H1 (cell line): Measurements from ENCODE around the gene KRT1. TPM values are rescaled to one million over a fixed set of nuclear protein-coding genes. Genes with fewer than 3 reads are reported as not detected.

Experiments used
- CTCF ChIA-PET: fragments of 300-600 bp; sonication (Branson Sonifier 250); formaldehyde crosslinking; loops from one replicate; lab custom pipeline; 2021; ENCODE audit not compliant: partially characterized antibody; lab: Charles Lee
- POLR2A ChIA-PET: fragments of 300-600 bp; sonication (Branson Sonifier 250); formaldehyde crosslinking; loops from one replicate; lab custom pipeline; 2021; ENCODE audit warnings: inconsistent platforms; ENCODE audit not compliant: partially characterized antibody; lab: Charles Lee
- DNase-seq, 2 experiments: peaks; one replicate each; pipeline versions ENCODE4 v3.0.0 to v3.0.0-alpha.2; 2010 to 2022; ENCODE audit warnings: low spot score in 2 of 2, low read depth in 1 of 2, mixed read lengths in 1 of 2
- FAIRE-seq: peaks from 2 replicates; lab custom pipeline; 2011; peaks lifted over from hg19 to GRCh38; lab: Jason Lieb, UNC
- H2AFZ ChIP-seq: 2 replicates; pipeline ENCODE4 v1.8.1; 2012; ENCODE audit warnings: low read length, inconsistent platforms
- H2AK5ac ChIP-seq: 2 replicates; pipeline ENCODE4 v1.6.1; 2013; ENCODE audit warnings: low read depth, low read length
- H2BK120ac ChIP-seq: replicated peaks from 2 replicates; pipeline ENCODE3; 2013; ENCODE audit warnings: low read depth, low read length, inconsistent platforms
- H2BK12ac ChIP-seq: 2 replicates; pipeline ENCODE4 v1.6.1; 2013; ENCODE audit warnings: low read depth, low read length
- H2BK15ac ChIP-seq: 2 replicates; pipeline ENCODE4 v1.6.1; 2013; ENCODE audit warnings: low read length
- H2BK20ac ChIP-seq: 2 replicates; pipeline ENCODE4 v1.6.1; 2013; ENCODE audit warnings: low read length
- H2BK5ac ChIP-seq: 2 replicates; pipeline ENCODE4 v1.6.1; 2013; ENCODE audit warnings: low read depth, low read length
- H3K14ac ChIP-seq: 2 replicates; pipeline ENCODE4 v1.6.1; 2013; ENCODE audit warnings: inconsistent platforms; ENCODE audit not compliant: insufficient read length
- H3K18ac ChIP-seq: 2 replicates; pipeline ENCODE4 v1.6.1; 2013; ENCODE audit warnings: low read length; ENCODE audit errors: extremely low read depth
- H3K23ac ChIP-seq: 2 replicates; pipeline ENCODE4 v1.6.1; 2013; ENCODE audit warnings: inconsistent platforms; ENCODE audit not compliant: insufficient read length
- H3K23me2 ChIP-seq: 2 replicates; pipeline ENCODE4 v1.6.1; 2013; ENCODE audit warnings: low read depth, low read length
- H3K27ac ChIP-seq: 2 replicates; pipeline ENCODE4 v1.6.1; 2011; ENCODE audit warnings: low read depth, low read length, inconsistent platforms
- H3K27me3 ChIP-seq, 4 experiments: replicated peaks in 1 of 4; 1 replicate in 1 of 4; 2 replicates in 3 of 4; pipeline versions ENCODE4 v1.6.1 to v1.8.1; 2011 to 2013; ENCODE audit warnings: low read length in 3 of 4, mild to moderate bottlenecking in 3 of 4, inconsistent platforms in 2 of 4, mixed read lengths in 2 of 4, moderate library complexity in 1 of 4; ENCODE audit not compliant: control insufficient read depth in 3 of 4, insufficient read depth in 3 of 4; ENCODE audit errors: extremely low read depth in 1 of 4
- H3K36me3 ChIP-seq, 4 experiments: 2 replicates each; pipeline versions ENCODE4 v1.6.1 to v1.8.1; 2011 to 2013; ENCODE audit warnings: mild to moderate bottlenecking in 4 of 4, low read length in 3 of 4, moderate library complexity in 2 of 4, control low read depth in 1 of 4, inconsistent platforms in 1 of 4; ENCODE audit not compliant: insufficient read depth in 4 of 4, control insufficient read depth in 2 of 4
- H3K4ac ChIP-seq: replicated peaks from 2 replicates; pipeline ENCODE3; 2013; ENCODE audit warnings: low read length, low read depth, mixed read lengths, inconsistent platforms; ENCODE audit not compliant: insufficient read length
- H3K4me1 ChIP-seq, 4 experiments: replicated peaks in 1 of 4; 1 replicate in 1 of 4; 2 replicates in 3 of 4; pipeline versions ENCODE4 v1.6.1 to v1.8.1; 2011 to 2013; ENCODE audit warnings: low read length in 3 of 4, inconsistent platforms in 2 of 4, mixed read lengths in 1 of 4; ENCODE audit not compliant: insufficient read depth in 4 of 4, control insufficient read depth in 3 of 4
- H3K4me2 ChIP-seq, 2 experiments: 2 replicates each; pipeline versions ENCODE4 v1.6.1 to v1.8.1; 2011 to 2013; ENCODE audit warnings: low read depth in 2 of 2, low read length in 2 of 2, control low read depth in 1 of 2, inconsistent platforms in 1 of 2, mild to moderate bottlenecking in 1 of 2; ENCODE audit not compliant: insufficient read depth in 1 of 2
- H3K4me3 ChIP-seq, 4 experiments: fragments of 200-600, 300-600 bp in 1 of 4; sonication (generic), shearing (Covaris generic), sonication (Bioruptor Twin) in 1 of 4; 2 replicates each; pipeline versions ENCODE4 v1.5.1 to v1.8.1; 2011 to 2016; ENCODE audit warnings: low read length in 4 of 4, low read depth in 3 of 4, control low read depth in 2 of 4, inconsistent platforms in 2 of 4, mild to moderate bottlenecking in 2 of 4, mixed read lengths in 1 of 4, moderate library complexity in 1 of 4; ENCODE audit not compliant: insufficient read depth in 2 of 4; ENCODE audit errors: extremely low read depth in 1 of 4
- H3K56ac ChIP-seq: replicated peaks from 2 replicates; pipeline ENCODE3; 2013; ENCODE audit warnings: low read depth, mild to moderate bottlenecking, mixed read lengths, low read length, inconsistent platforms; ENCODE audit not compliant: insufficient read length
- H3K79me1 ChIP-seq: 2 replicates; pipeline ENCODE4 v1.6.1; 2013; ENCODE audit warnings: low read depth, low read length, control low read depth
- H3K79me2 ChIP-seq, 2 experiments: 2 replicates each; pipeline versions ENCODE4 v1.6.1 to v1.8.1; 2012 to 2013; ENCODE audit warnings: low read length in 2 of 2, mild to moderate bottlenecking in 2 of 2, inconsistent platforms in 1 of 2; ENCODE audit not compliant: insufficient read depth in 2 of 2, control insufficient read depth in 1 of 2
- H3K9ac ChIP-seq, 4 experiments: replicated peaks in 1 of 4; 1 replicate in 1 of 4; 2 replicates in 3 of 4; pipeline versions ENCODE4 v1.6.1 to v1.8.1; 2011 to 2013; ENCODE audit warnings: low read depth in 3 of 4, low read length in 3 of 4, control low read depth in 2 of 4, mild to moderate bottlenecking in 2 of 4, moderate library complexity in 2 of 4, inconsistent platforms in 1 of 4; ENCODE audit errors: extremely low read depth in 1 of 4
- H3K9me3 ChIP-seq, 2 experiments: 2 replicates each; pipeline versions ENCODE4 v1.6.1 to v1.8.1; 2012 to 2013; ENCODE audit warnings: mild to moderate bottlenecking in 2 of 2, moderate library complexity in 2 of 2, control low read depth in 1 of 2, inconsistent platforms in 1 of 2, low read depth in 1 of 2, low read length in 1 of 2, mixed read lengths in 1 of 2; ENCODE audit not compliant: insufficient read depth in 2 of 2
- H4K20me1 ChIP-seq, 2 experiments: replicated peaks in 1 of 2; 2 replicates each; pipeline versions ENCODE3 to v1.8.1; 2011 to 2013; ENCODE audit warnings: inconsistent platforms in 2 of 2, low read length in 2 of 2, mild to moderate bottlenecking in 1 of 2; ENCODE audit not compliant: insufficient read depth in 2 of 2, control insufficient read depth in 1 of 2
- H4K5ac ChIP-seq: 2 replicates; pipeline ENCODE4 v1.6.1; 2013; ENCODE audit warnings: low read length, low read depth, mixed read lengths, inconsistent platforms; ENCODE audit not compliant: insufficient read length
- H4K8ac ChIP-seq: 2 replicates; pipeline ENCODE4 v1.8.0; 2013; ENCODE audit warnings: mild to moderate bottlenecking, moderate library complexity, low read length, inconsistent platforms; ENCODE audit not compliant: insufficient read depth; ENCODE audit errors: extremely low read depth
- H4K91ac ChIP-seq: replicated peaks from 2 replicates; pipeline ENCODE3; 2013; ENCODE audit warnings: low read length, mixed read lengths, inconsistent platforms; ENCODE audit not compliant: insufficient read length
- BRCA1 ChIP-seq: IDR thresholded peaks from 2 replicates; pipeline ENCODE4 v1.6.1; 2012; ENCODE audit warnings: low read depth, low read length, improper control_type of control experiment
- CBX5 ChIP-seq: fragments of 300-800, 300-1000 bp; sonication (generic); IDR thresholded peaks from 2 replicates; pipeline ENCODE4 v1.7.1; 2016; ENCODE audit warnings: antibody characterized with exemption, low read length, low read depth
- CTBP2 ChIP-seq: IDR thresholded peaks from 2 replicates; pipeline ENCODE4 v1.7.0; 2011; ENCODE audit warnings: borderline replicate concordance, mild to moderate bottlenecking, moderate library complexity, mixed read lengths, low read length; ENCODE audit not compliant: insufficient read depth, insufficient read length
- EGR1 ChIP-seq: IDR thresholded peaks from 2 replicates; pipeline ENCODE4 v1.6.1; 2011; ENCODE audit warnings: low read depth, low read length, borderline replicate concordance
- HDAC2 ChIP-seq, 2 experiments: fragments of 300-600 bp in 1 of 2; sonication (generic) in 1 of 2; IDR thresholded peaks; 2 replicates each; pipeline ENCODE4 v1.6.1; 2011 to 2012; ENCODE audit warnings: low read depth in 2 of 2, low read length in 2 of 2, mild to moderate bottlenecking in 2 of 2, moderate library complexity in 2 of 2, borderline replicate concordance in 1 of 2, inconsistent platforms in 1 of 2
- JUN ChIP-seq: IDR thresholded peaks from 2 replicates; pipeline ENCODE4 v1.6.1; 2011; ENCODE audit warnings: low read depth, mild to moderate bottlenecking, improper control_type of control experiment, low read length
- KDM4A ChIP-seq: IDR thresholded peaks from one replicate; pipeline ENCODE4 v1.7.1; 2012; ENCODE audit warnings: low read depth, mild to moderate bottlenecking, moderate library complexity, low read length, inconsistent platforms; ENCODE audit not compliant: severe bottlenecking
- NANOG ChIP-seq: IDR thresholded peaks from 2 replicates; pipeline ENCODE4 v1.6.1; 2011; ENCODE audit warnings: low read length, low read depth, mild to moderate bottlenecking, inconsistent platforms; ENCODE audit not compliant: insufficient read depth, poor library complexity, severe bottlenecking
- RNF2 ChIP-seq: fragments of 200-900, 300-1000 bp; sonication (generic); IDR thresholded peaks from 2 replicates; pipeline ENCODE4 v1.7.1; 2016; ENCODE audit warnings: borderline replicate concordance, low read depth, mild to moderate bottlenecking, antibody characterized with exemption, low read length; ENCODE audit not compliant: poor library complexity, severe bottlenecking; ENCODE audit errors: missing control alignments
- SIRT6 ChIP-seq: IDR thresholded peaks from one replicate; pipeline ENCODE4 v1.7.1; 2012; ENCODE audit warnings: low read length, inconsistent platforms
- WGBS, 2 experiments: shearing (Covaris generic) in 1 of 2; methylation state at CpG; one replicate each; pipeline versions ENCODE4 v1.1.6 to v1.1.7; 2013 to 2015; ENCODE audit warnings: low lambda C conversion rate in 2 of 2, mixed read lengths in 2 of 2, inconsistent platforms in 1 of 2, low coverage in 1 of 2, missing lambda C conversion rate in 1 of 2; ENCODE audit not compliant: insufficient replicate concordance in 2 of 2, insufficient coverage in 1 of 2, insufficient read length in 1 of 2; ENCODE audit errors: extremely low coverage in 1 of 2, missing lambda C conversion rate in 1 of 2; 5-methylcytosine and 5-hydroxymethylcytosine counted together
- polyA plus RNA-seq, 7 experiments: library from polyadenylated mRNA; depleted of rRNA in 3 of 7; stranded (reverse) in 5 of 7; unstranded in 2 of 7; fragments of >200 nt in 5 of 7; fragments of 200-250 nt in 2 of 7; gene quantifications; 1 replicate in 5 of 7; 2 replicates in 1 of 7; 4 replicates in 1 of 7; pipeline versions ENCODE4 v1.2.1 to v1.2.3, GENCODE V29; 2011 to 2013; ENCODE audit warnings: missing spikeins in 2 of 7, mixed read lengths in 2 of 7
- total RNA-seq: library from RNA; stranded (reverse); fragmentation: NEBNext Ultra II Directional; extraction: Animal tissue kit (Norgen Biotek cat#: 25700); gene quantifications from 2 replicates; pipeline ENCODE4 v1.2.1, GENCODE V29; 2021

The KRT1 gene
- total and polyA plus RNA-seq, 2 of the 8 experiments (the other 6 are each of a cell fraction or from before 2014, with no cell fraction given): not detected

- H3K79me2 ChIP-seq: no peaks in the 10 kb centered on the region
- H3K27me3 ChIP-seq: peaks cover 8 to 32% (median 26%) of the 10 kb centered on the region in 4 experiments
- FAIRE-seq (no peak), DNase-seq (no peak)
- H2BK12ac ChIP-seq: no peak overlapping the region
- peaks cover 0 to 2% of the 10 kb centered on the region in 2 experiments for H4K20me1 ChIP-seq
- H4K5ac ChIP-seq: no peak overlapping the region
- TF ChIP-seq EGR1 (no peak), CBX5 (no peak), HDAC2 (IDR thresholded peaks at IDR 0.05; ENCODE audit: borderline replicate concordance in 1 of 2, low read depth in 2 of 2, low read length in 2 of 2) (no peak), SIRT6 (no peak), CTBP2 (no peak), RNF2 (no peak), JUN (no peak), BRCA1 (no peak), KDM4A (no peak), NANOG (no peak)
- H2BK15ac ChIP-seq: no peak overlapping the region
- H3K27ac ChIP-seq: no peak overlapping the region
- POLR2A ChIA-PET: interaction anchor here (1.9 kb wide), 1 partner anchor 233 kb away, joined by 4 read pairs; the partner anchor contains the start of gene KRT18
- no peak overlapping the region for H3K18ac ChIP-seq
- H3K23me2 ChIP-seq: peaks cover 5% of the 10 kb centered on the region; the same call in 1 of the 2 replicates
- no peak overlapping the region for H4K91ac ChIP-seq
- H3K36me3 ChIP-seq: no peaks in the 10 kb centered on the region
- no peak overlapping the region for H2BK120ac ChIP-seq
- H3K79me1 ChIP-seq: no peaks in the 10 kb centered on the region
- WGBS, 2 experiments: 88% methylated on average over 5 of the region's 5 CpGs; no CpG with 5 or more reads in 1 of the 2 experiments
- H3K4me2 ChIP-seq: no peak overlapping the region
- H3K56ac ChIP-seq: no peak overlapping the region
- H2BK20ac ChIP-seq: no peak overlapping the region
- H2AFZ ChIP-seq: no peak overlapping the region
- no peak overlapping the region for H2BK5ac ChIP-seq
- H3K14ac ChIP-seq: no peak overlapping the region
- H3K4me1 ChIP-seq: peaks cover 0 to 7% (median 0%) of the 10 kb centered on the region in 4 experiments; a peak in 3 of 7 replicates
- no peak overlapping the region for H3K4ac ChIP-seq
- no peak overlapping the region for H2AK5ac ChIP-seq
- no peak overlapping the region for H4K8ac ChIP-seq
- H3K9ac ChIP-seq: no peak overlapping the region
- H3K23ac ChIP-seq: no peak overlapping the region
- no peaks in the 10 kb centered on the region for H3K9me3 ChIP-seq
- CTCF ChIA-PET: interaction anchor here (1.2 to 6.2 kb wide), 17 partner anchors 9 to 398 kb away, joined by 3 to 30 read pairs (median 6); no protein-coding TSS in a partner anchor
- H3K4me3 ChIP-seq: no peak overlapping the region
These were observed 35.9 kb upstream of the KRT1 start for GRCh38 chr12:52716061-52716460.
